Loucy (cell line): ENCODE data around the gene THRAP3.

Experiments used
- CTCF ChIP-seq: fragments of 200-600 bp; sonication (generic); conservative IDR thresholded peaks from 2 replicates; pipeline ENCODE4 v1.5.1; 2014; ENCODE audit warnings: mild to moderate bottlenecking, antibody characterized with exemption, low read length
- EZH2phosphoT487 ChIP-seq: fragments of 200-600 bp; IDR thresholded peaks from 2 replicates; pipeline ENCODE4 v1.6.1; 2018; ENCODE audit warnings: antibody characterized with exemption, mild to moderate bottlenecking, moderate library complexity, borderline replicate concordance

- no peak for TF ChIP-seq CTCF
- TF ChIP-seq EZH2phosphoT487, result no peak
These were observed 117.5 kb downstream of the THRAP3 start for GRCh38 chr1:36341626-36342320.
